ENCODE measurements around the gene TAS2R41. TPM values are rescaled to one million over a fixed set of nuclear protein-coding genes. Genes with fewer than 3 reads are reported as not detected.
"Not testable (repeated sequence)": the region's sequence is repeated elsewhere in the genome, so short reads cannot be mapped to it uniquely, and the experiment has no call there.

The TAS2R41 gene
- total RNA-seq, 4 donors from 2014 or later = not detected

DNA sequence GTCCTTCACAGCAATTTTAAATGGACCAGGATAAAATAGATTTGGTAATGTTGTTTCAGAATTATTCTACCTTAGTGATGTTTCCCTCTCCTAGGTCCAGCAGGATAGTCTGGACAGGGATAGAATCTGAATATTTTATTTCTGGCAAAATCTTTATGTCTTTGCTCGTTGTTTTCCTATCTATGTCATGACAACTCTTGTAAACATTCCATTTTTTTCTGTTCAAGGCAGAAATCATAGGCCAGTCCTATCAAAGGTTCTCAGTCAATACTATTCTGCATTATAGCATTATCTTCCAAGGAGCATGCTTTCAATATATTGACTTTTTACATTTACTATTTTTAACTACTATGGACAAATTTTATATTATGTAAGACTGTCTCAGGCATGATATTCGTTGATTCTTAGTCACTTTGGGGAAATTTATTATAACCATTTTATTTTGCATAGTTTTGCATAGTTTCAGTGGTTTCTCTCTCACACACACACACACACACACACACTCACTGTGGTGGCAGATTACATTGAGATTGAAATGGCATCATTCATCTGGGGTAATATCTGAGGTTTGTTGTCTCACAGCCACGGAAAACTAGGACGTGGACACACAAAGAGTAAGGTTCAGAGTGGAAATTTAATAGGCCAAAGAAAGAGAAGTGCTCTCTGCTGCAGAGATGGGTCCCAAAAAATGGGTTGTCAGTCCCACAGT is 17.2 kb upstream of the TAS2R41 start:
- H3K4me1 ChIP-seq = peaks cover 32% of the 10 kb centered on the region
- no peak for DNase-seq (ENCODE audit: low spot score in 2 of 2)
- TF ChIP-seq EP300 (IDR thresholded peaks at IDR 0.05) (no peak), POLR2A (IDR thresholded peaks at IDR 0.05) (no peak), POLR2AphosphoS5 (IDR thresholded peaks at IDR 0.05) (no peak)
- TF ChIP-seq, protein P1, sequence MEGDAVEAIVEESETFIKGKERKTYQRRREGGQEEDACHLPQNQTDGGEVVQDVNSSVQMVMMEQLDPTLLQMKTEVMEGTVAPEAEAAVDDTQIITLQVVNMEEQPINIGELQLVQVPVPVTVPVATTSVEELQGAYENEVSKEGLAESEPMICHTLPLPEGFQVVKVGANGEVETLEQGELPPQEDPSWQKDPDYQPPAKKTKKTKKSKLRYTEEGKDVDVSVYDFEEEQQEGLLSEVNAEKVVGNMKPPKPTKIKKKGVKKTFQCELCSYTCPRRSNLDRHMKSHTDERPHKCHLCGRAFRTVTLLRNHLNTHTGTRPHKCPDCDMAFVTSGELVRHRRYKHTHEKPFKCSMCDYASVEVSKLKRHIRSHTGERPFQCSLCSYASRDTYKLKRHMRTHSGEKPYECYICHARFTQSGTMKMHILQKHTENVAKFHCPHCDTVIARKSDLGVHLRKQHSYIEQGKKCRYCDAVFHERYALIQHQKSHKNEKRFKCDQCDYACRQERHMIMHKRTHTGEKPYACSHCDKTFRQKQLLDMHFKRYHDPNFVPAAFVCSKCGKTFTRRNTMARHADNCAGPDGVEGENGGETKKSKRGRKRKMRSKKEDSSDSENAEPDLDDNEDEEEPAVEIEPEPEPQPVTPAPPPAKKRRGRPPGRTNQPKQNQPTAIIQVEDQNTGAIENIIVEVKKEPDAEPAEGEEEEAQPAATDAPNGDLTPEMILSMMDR (IDR thresholded peaks at IDR 0.05) = no peak
- H3K27ac ChIP-seq = no peak overlapping the region
- H3K9me3 ChIP-seq = no peaks in the 10 kb centered on the region
- H3K36me3 ChIP-seq = no peaks in the 10 kb centered on the region
- no peaks in the 10 kb centered on the region for H3K27me3 ChIP-seq
- WGBS = 83% methylated on average over 4 of the region's 4 CpGs
- H3K4me3 ChIP-seq = no peak overlapping the region

DNA sequence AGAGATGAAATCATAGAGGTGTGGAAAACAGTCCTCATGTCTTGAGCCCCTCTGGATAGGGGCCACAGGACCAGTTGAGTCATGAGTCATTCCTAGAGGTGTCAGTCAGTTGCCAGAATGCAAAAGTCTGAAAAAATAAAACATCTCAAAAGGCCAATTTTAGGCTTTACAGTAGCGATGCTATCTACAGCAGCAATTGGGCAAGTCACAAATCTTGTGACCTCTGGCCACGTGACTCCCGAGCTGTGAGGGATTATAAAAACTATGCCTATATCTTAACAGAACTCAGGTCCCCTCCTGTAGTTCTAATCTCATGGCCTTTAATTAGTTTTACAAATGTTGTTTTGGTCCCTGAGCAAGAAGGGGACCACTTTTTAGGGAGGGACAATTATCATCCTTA is 15.6 kb upstream of the TAS2R41 start:
- H3K27ac ChIP-seq = no peak overlapping the region
- TF ChIP-seq, protein P1 (IDR thresholded peaks at IDR 0.05) = no peak
- TF ChIP-seq POLR2AphosphoS5 (IDR thresholded peaks at IDR 0.05) (no peak), EP300 (IDR thresholded peaks at IDR 0.05) (no peak), POLR2A (IDR thresholded peaks at IDR 0.05) (no peak)
- H3K4me3 ChIP-seq = no peak overlapping the region
- H3K27me3 ChIP-seq = no peaks in the 10 kb centered on the region
- no peaks in the 10 kb centered on the region for H3K9me3 ChIP-seq
- WGBS = 84% methylated on average over 3 of the region's 3 CpGs
- no peak for DNase-seq (ENCODE audit: low spot score in 2 of 2)
- peaks cover 26% of the 10 kb centered on the region for H3K4me1 ChIP-seq
- no peaks in the 10 kb centered on the region for H3K36me3 ChIP-seq

DNA sequence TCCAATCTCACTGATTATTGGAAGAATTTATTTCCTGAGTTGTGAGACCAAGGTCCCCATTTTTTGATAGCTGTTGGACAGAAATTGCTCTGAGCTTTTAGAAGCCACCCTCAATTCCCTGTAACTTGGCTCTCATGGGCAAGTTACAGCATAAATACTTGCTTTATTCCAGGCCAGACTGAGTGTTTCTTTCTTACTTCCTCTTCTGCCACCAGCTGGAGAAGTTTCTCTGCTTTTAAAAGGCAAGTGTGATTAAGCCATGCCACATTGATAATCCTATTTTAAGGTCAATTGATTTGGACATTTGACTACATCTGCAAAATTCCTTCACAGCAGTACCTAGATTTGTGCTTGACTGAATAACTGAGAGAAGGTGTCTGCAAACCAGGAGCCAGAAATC is 14.1 kb upstream of the TAS2R41 start:
- H3K9me3 ChIP-seq = no peaks in the 10 kb centered on the region
- no peaks in the 10 kb centered on the region for H3K27me3 ChIP-seq
- TF ChIP-seq, protein P1 (IDR thresholded peaks at IDR 0.05) = no peak
- TF ChIP-seq POLR2AphosphoS5 (IDR thresholded peaks at IDR 0.05) (no peak), EP300 (IDR thresholded peaks at IDR 0.05) (no peak), POLR2A (IDR thresholded peaks at IDR 0.05) (no peak)
- H3K4me3 ChIP-seq = no peak overlapping the region
- DNase-seq (ENCODE audit: low spot score in 2 of 2) = no peak
- H3K27ac ChIP-seq = no peak overlapping the region
- H3K4me1 ChIP-seq = peaks cover 18% of the 10 kb centered on the region
- no peaks in the 10 kb centered on the region for H3K36me3 ChIP-seq

DNA sequence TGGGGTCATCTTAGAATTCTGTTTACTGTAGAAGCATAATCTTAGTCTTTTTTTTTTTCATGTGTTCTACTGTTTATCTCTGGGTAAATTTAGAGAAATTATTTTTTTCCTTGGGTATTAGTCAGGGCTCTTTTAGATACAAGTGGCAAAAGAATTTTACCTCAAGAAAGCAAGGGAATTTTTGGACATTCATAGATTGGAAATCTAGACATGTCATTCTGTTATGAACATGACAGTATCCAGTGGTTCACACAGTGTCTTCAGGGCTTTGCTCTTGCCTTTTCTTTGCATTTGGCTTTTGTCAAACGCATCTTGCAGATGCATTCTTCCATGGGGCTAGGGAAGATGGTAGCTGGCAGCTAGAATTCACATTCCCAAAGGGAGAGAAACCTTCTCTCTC is 13.7 kb upstream of the TAS2R41 start:
- no peaks in the 10 kb centered on the region for H3K36me3 ChIP-seq
- TF ChIP-seq, protein P1 (IDR thresholded peaks at IDR 0.05) = no peak
- TF ChIP-seq EP300 (IDR thresholded peaks at IDR 0.05) (no peak), POLR2A (IDR thresholded peaks at IDR 0.05) (no peak)
- no peaks in the 10 kb centered on the region for H3K27me3 ChIP-seq
- WGBS = 67% methylated on average over 1 of the region's 1 CpG
- H3K4me1 ChIP-seq = peaks cover 14% of the 10 kb centered on the region
- no peak overlapping the region for H3K27ac ChIP-seq
- DNase-seq (ENCODE audit: low spot score in 2 of 2) = no peak
- H3K4me3 ChIP-seq = no peak overlapping the region
- H3K9me3 ChIP-seq = no peaks in the 10 kb centered on the region

DNA sequence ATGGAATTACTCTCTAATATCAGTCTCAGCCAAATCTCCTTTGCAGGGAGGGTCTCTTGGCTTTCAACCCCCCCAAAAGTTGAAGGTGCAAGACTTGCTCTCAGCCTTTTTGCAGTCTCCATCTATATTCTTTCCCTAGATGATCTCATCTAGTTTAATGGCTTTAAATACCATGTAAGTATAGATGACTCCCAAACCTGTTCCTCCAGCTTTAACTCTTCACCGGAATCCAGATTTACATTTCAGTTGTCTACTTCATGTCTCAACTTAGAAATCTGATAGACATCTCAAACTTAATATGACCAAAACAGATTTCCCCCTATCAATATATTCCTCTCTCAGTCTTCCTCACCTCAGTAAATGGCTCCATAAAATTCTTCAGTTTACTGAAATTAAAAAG is 9.9 kb upstream of the TAS2R41 start:
- 50% methylated on average over 1 of the region's 1 CpG for WGBS
- no peaks in the 10 kb centered on the region for H3K9me3 ChIP-seq
- peak overlapping the region; percentile 8 for H3K27ac ChIP-seq
- H3K36me3 ChIP-seq = no peaks in the 10 kb centered on the region
- H3K4me1 ChIP-seq = peaks cover 9% of the 10 kb centered on the region
- TF ChIP-seq EP300 (IDR thresholded peaks at IDR 0.05) (no peak), POLR2A (IDR thresholded peaks at IDR 0.05) (no peak), POLR2AphosphoS5 (IDR thresholded peaks at IDR 0.05) (no peak)
- TF ChIP-seq, protein P1 (IDR thresholded peaks at IDR 0.05) = no peak
- H3K4me3 ChIP-seq = no peak overlapping the region
- H3K27me3 ChIP-seq = no peaks in the 10 kb centered on the region
- no peak for DNase-seq (ENCODE audit: low spot score in 2 of 2)

DNA sequence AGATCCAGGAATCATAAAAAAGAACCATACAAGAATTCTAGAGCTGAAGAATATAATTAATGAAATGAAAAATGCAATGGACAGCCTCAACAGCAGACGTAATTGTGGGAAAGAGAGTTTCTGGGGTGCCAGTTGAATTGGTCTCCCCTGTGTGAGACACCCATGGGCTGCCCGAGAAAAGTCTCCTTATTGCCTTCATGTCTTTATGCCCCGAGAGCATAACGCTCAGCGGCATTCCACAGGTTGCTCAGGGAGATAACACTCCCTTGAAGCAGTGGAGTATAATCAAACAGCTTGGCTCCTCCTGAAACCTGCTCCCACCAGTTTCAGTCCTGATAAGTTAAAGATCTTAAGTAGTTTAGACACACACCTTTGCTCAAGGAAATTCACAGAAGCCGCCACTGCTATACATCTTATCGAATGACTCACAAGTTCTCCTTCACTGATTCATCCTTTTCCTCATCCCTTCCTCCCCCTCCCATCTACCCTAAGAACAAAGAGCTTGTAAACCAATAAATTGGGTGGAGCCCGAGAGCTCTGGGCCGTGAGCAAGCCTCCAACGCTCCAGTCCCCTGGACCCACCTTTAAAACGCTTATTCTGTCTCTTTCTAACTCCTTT is 5.5 kb upstream of the TAS2R41 start:
- not testable (repeated sequence) for H3K36me3 ChIP-seq; H3K4me1 ChIP-seq; H3K9me3 ChIP-seq; H3K27me3 ChIP-seq; DNase-seq (ENCODE audit: low spot score in 2 of 2); H3K4me3 ChIP-seq
- WGBS = 70% methylated on average over 11 of the region's 11 CpGs
- H3K27ac ChIP-seq = peak overlapping the region; percentile 31
